ENCODE data around the gene RASSF3. TPM values are rescaled to one million over a fixed set of nuclear protein-coding genes. Genes with fewer than 3 reads are reported as not detected.

The RASSF3 gene
- total and polyA plus RNA-seq, 2 of the 13 experiments (the other 11 are each of a cell fraction or from before 2014, with no cell fraction given) = 15.5 to 16.0 TPM

DNA sequence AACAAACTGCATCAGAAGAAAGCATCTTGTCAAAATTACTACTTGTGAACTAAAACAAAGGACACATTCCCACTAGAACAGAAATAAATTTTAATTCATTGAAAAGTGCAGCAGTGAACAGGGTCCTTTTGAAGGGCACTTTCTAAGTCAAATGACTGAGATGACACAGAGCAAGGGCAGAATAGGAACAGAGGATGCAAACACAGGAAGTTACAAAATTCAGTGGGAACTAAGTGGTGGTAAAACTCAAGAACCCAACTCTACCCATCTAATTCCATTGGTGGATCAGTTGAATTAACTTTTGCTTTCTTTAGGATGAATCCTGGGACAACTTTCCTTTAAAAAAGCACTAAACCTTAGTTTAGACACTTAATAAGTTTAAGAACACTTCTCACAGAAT, 103.1 kb downstream of the RASSF3 start:
- H4K20me1 ChIP-seq (ENCODE audit: insufficient read depth, low read length) = no peaks in the 10 kb centered on the region
- H3K4me2 ChIP-seq (ENCODE audit: low read depth, low read length) = no peak overlapping the region
- ATAC-seq (no peak), DNase-seq (ENCODE audit: low spot score) (no peak), FAIRE-seq (no peak)
- TF ChIP-seq ZNF607 (CRISPR knock-in tag; IDR thresholded peaks at IDR 0.05; ENCODE audit: borderline replicate concordance) (no peak), ZC3H13 (CRISPR knock-in tag; IDR thresholded peaks at IDR 0.05) (no peak), ZEB1 (IDR thresholded peaks at IDR 0.05; ENCODE audit: insufficient replicate concordance, low read depth) (no peak), TMF1 (CRISPR knock-in tag; IDR thresholded peaks at IDR 0.05; ENCODE audit: low read depth) (no peak), SMARCC2 (IDR thresholded peaks at IDR 0.05) (no peak), RNF2 (conservative IDR thresholded peaks at IDR 0.05; ENCODE audit: low read depth) (no peak), YY1 (IDR thresholded peaks at IDR 0.05; ENCODE audit: insufficient read depth, insufficient replicate concordance, low read depth, low read length) (no peak), ZNF235 (CRISPR knock-in tag; IDR thresholded peaks at IDR 0.05; ENCODE audit: borderline replicate concordance) (no peak), ZNF558 (CRISPR knock-in tag; IDR thresholded peaks at IDR 0.05; ENCODE audit: borderline replicate concordance) (no peak), NFKB2 (CRISPR knock-in tag; IDR thresholded peaks at IDR 0.05; ENCODE audit: borderline replicate concordance) (no peak), NAIF1 (CRISPR knock-in tag; IDR thresholded peaks at IDR 0.05; ENCODE audit: borderline replicate concordance) (no peak), PHF20 (CRISPR knock-in tag; IDR thresholded peaks at IDR 0.05) (no peak), ASH2L (IDR thresholded peaks at IDR 0.05; ENCODE audit: insufficient read length, low read depth, low read length) (no peak), TCF7L2 (IDR thresholded peaks at IDR 0.05; ENCODE audit: low read depth, low read length) (no peak), ZNF746 (CRISPR knock-in tag; IDR thresholded peaks at IDR 0.05) (no peak), JARID2 (CRISPR knock-in tag; IDR thresholded peaks at IDR 0.05; ENCODE audit: insufficient replicate concordance) (no peak), PHF5A (CRISPR knock-in tag; IDR thresholded peaks at IDR 0.05; ENCODE audit: low read depth, unreplicated experiment) (no peak)
- TF ChIP-seq, protein P1, sequence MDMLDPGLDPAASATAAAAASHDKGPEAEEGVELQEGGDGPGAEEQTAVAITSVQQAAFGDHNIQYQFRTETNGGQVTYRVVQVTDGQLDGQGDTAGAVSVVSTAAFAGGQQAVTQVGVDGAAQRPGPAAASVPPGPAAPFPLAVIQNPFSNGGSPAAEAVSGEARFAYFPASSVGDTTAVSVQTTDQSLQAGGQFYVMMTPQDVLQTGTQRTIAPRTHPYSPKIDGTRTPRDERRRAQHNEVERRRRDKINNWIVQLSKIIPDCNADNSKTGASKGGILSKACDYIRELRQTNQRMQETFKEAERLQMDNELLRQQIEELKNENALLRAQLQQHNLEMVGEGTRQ (IDR thresholded peaks at IDR 0.05; ENCODE audit: low read depth, low read length) = no peak
- TF ChIP-seq, protein P1 (CRISPR knock-in tag; IDR thresholded peaks at IDR 0.05; ENCODE audit: borderline replicate concordance) = no peak
- TF ChIP-seq, protein P2, sequence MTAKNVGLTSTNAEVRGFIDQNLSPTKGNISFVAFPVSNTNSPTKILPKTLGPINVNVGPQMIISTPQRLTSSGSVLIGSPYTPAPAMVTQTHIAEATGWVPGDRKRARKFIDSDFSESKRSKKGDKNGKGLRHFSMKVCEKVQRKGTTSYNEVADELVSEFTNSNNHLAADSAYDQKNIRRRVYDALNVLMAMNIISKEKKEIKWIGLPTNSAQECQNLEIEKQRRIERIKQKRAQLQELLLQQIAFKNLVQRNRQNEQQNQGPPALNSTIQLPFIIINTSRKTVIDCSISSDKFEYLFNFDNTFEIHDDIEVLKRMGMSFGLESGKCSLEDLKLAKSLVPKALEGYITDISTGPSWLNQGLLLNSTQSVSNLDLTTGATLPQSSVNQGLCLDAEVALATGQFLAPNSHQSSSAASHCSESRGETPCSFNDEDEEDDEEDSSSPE (CRISPR knock-in tag; IDR thresholded peaks at IDR 0.05) = no peak
- TF ChIP-seq, protein P3, sequence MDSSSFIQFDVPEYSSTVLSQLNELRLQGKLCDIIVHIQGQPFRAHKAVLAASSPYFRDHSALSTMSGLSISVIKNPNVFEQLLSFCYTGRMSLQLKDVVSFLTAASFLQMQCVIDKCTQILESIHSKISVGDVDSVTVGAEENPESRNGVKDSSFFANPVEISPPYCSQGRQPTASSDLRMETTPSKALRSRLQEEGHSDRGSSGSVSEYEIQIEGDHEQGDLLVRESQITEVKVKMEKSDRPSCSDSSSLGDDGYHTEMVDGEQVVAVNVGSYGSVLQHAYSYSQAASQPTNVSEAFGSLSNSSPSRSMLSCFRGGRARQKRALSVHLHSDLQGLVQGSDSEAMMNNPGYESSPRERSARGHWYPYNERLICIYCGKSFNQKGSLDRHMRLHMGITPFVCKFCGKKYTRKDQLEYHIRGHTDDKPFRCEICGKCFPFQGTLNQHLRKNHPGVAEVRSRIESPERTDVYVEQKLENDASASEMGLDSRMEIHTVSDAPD (CRISPR knock-in tag; IDR thresholded peaks at IDR 0.05) = no peak
- H3K4me1 ChIP-seq (ENCODE audit: insufficient read depth, low read length) = no peaks in the 10 kb centered on the region
- POLR2A ChIA-PET = no interaction called here
- H3K4me3 ChIP-seq (replicated peaks in 1 of 3; ENCODE audit: insufficient read depth in 1 of 3, low read depth in 2 of 3, low read length in 3 of 3) = no peak overlapping the region
- no peak overlapping the region for H2AFZ ChIP-seq (ENCODE audit: low read length)
- CTCF ChIA-PET (ENCODE audit: low intra/inter-chr PET ratio, low total read pairs) = no interaction called here
- in situ Hi-C loops (cut with HindIII; ENCODE audit: extremely low pct_ligation_motif_present, low pct_unique_long_range_greater_than_20kb) (no loop called here), intact Hi-C loops (cut with micrococcal nuclease; ENCODE audit: unreplicated experiment) (no loop called here)
- no peaks in the 10 kb centered on the region for H3K9me3 ChIP-seq (ENCODE audit: low read length)
- no peak overlapping the region for H3K27ac ChIP-seq (ENCODE audit: extremely low read length, insufficient read depth, low read length)
- no peaks in the 10 kb centered on the region for H3K27me3 ChIP-seq (ENCODE audit: control insufficient read depth in 1 of 2, insufficient read depth in 2 of 2, low read length in 2 of 2)
- peaks cover 8 to 33% of the 10 kb centered on the region in 2 experiments; a peak in 4 of 5 replicates for H3K36me3 ChIP-seq (replicated peaks in 1 of 2; ENCODE audit: control insufficient read depth in 1 of 2, insufficient read depth in 2 of 2, low read length in 2 of 2)
- H3K79me2 ChIP-seq (ENCODE audit: insufficient read depth, low read length) = no peaks in the 10 kb centered on the region
- no peak overlapping the region for H3K9ac ChIP-seq (ENCODE audit: insufficient read depth, low read depth, low read length)
- BruUV-seq (replicated peaks) = no TSS peak

All from HepG2 (cell line).